Neural cell (in vitro differentiated cells): ENCODE data around the gene HLA-E.

Source experiments
- EZH2 ChIP-seq: fragments of 200-600, 300-800 bp; shearing (Covaris generic), sonication (generic); IDR thresholded peaks from 2 replicates; pipeline ENCODE4 v1.6.1; 2014; ENCODE audit warnings: antibody characterized with exemption, low read length, borderline replicate concordance, mild to moderate bottlenecking; ENCODE audit not compliant: insufficient read depth, poor library complexity, severe bottlenecking
- TF ChIP-seq, protein P1 (sequence below): fragments of 450-650 bp; IDR thresholded peaks from 2 replicates; pipeline ENCODE4 v1.5.1; 2014; ENCODE audit warnings: antibody characterized with exemption, mild to moderate bottlenecking, moderate library complexity; ENCODE audit not compliant: poor library complexity, severe bottlenecking

GRCh38 chr6:30515106-30515505 is 25.8 kb downstream of the HLA-E start:
- TF ChIP-seq, protein P1, sequence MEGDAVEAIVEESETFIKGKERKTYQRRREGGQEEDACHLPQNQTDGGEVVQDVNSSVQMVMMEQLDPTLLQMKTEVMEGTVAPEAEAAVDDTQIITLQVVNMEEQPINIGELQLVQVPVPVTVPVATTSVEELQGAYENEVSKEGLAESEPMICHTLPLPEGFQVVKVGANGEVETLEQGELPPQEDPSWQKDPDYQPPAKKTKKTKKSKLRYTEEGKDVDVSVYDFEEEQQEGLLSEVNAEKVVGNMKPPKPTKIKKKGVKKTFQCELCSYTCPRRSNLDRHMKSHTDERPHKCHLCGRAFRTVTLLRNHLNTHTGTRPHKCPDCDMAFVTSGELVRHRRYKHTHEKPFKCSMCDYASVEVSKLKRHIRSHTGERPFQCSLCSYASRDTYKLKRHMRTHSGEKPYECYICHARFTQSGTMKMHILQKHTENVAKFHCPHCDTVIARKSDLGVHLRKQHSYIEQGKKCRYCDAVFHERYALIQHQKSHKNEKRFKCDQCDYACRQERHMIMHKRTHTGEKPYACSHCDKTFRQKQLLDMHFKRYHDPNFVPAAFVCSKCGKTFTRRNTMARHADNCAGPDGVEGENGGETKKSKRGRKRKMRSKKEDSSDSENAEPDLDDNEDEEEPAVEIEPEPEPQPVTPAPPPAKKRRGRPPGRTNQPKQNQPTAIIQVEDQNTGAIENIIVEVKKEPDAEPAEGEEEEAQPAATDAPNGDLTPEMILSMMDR = no peak
- no peak for TF ChIP-seq EZH2
